HG03520 (cell line): Measurements from ENCODE around the gene CHRNB4.

Experiments used
- ATAC-seq: cut with Tn5 transposase; IDR thresholded peaks from one replicate; pipeline ENCODE4 v1.9.1; 2021; ENCODE audit warnings: mild to moderate bottlenecking, moderate library complexity; ENCODE audit not compliant: unreplicated experiment

Gene CHRNB4

DNA sequence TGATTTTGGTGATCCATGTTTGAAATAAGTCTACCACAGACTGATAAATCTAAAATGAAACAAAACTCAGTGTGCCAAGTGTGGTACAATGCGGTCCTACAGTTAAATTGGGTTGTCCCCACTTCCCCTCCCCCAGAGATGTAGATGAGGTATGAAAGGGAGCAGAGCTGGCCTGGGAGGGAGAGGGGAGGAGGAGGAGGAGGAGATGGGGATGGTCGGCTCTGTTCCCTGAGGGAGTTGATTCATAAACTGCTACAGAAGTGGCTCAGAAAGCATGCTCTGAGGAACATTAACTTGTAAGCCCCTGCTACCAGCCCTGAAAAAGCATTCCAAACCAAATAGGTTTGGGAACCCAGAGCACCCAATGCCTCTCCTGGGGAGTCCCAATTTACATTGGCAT lies 28.0 kb upstream of the CHRNB4 start:
- ATAC-seq: no peak

DNA sequence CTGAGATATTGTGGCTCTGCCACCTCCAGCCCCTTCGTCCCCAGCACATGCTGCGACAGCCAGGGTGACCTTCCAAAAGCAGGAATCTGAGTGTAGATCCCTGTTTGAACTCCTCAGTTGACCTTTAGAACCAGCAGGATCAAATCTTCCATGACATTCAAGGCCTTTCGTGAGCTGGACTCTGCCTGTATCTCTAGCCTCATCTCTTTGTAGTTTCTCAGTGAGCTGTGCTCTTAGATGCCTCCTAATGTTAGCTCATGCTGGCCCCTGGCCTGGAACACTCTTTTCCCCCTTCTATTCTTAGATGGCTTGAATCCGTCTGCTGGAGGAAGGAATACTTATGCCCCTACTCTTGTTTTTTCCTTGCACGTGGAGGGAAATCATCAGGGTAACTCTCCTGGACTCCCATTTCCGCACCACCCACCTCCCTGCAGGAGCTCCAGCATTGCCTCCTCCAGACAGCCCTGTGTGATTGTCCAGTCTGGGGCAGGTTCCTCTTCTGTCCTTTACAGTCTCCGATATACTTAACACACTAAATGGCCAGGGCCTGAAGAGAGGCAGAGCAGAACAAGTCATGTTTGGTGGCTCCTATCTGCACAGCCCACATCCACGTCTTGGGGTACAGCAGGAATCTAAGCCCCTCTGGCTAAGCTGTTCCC lies 26.7 kb upstream of the CHRNB4 start:
- no peak for ATAC-seq

DNA sequence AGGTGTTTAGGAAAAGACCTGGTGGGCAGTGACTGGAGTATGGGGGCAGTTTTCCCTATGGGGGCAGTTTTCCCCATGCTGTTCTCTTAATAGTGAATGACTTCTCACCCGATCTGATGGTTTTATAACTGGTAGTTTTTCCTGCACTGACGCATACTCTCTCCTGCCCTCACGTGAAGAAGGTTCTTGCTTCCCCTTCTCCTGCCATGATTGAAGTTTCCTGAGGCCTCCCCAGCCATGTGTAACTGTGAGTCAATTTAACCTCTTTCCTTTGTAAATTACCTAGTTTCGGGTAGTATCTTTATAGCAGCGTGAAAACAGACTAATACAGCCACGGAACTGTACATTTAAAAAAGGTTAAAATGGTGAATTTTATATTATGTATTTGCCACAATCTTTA lies 25.0 kb upstream of the CHRNB4 start:
- ATAC-seq: no peak

DNA sequence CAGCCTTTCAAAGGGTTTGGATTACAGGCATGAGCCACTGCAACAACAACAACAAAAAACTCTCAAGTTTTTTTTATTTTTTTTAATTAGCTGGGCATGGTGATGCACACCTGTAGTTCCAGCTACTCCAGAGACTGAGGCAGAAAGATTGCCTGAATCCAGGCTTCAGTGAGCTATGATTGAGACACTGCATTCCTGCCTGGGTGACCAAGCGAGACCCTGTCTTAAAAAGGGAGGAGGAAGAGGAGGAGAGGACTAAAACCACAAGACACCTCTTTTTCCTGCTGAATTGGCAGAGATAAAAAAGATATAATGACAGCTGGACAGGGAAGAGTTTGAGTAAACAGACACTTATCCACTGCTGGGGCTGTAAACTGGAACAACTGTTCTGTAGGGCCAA lies 22.7 kb upstream of the CHRNB4 start:
- ATAC-seq: no peak

DNA sequence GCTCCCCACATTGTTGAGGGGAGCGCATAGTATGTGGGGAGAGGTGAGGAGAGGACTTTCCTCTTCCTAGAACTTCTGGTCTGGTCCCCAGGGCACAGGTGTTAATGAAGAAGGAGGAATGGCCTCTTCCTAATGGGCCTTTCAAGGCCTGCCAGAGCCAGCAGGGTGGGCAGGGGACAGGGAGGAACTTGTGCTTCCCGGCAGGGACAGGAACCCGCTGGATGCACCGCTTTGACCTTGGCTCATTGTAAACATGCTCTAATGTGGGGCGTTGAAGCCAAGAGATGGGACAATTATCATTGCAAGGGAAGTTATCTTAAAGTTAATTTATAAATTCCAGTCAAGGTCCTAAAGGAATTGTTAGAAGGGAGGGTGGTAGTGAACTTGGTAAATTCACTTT lies 21.0 kb upstream of the CHRNB4 start:
- ATAC-seq: no peak

DNA sequence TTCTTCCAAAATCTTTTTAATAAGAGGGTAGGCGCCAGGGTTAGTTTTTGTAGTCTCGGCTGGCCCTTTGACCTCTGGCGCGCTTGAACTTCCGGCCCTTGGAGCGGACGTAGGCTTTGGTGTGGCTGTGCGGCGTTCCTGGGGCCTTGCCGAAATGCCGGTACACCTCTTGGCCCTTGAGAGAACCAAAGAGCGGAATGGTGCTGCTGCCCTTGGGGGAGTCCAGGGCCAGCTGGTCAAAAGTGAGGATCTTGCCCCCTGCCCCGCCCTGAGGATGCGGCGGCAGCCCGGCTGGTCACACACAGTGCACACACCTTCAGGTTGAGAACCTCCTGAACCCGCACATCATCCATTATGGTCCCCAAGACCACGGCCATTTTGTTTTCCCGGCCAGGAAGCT lies 20.0 kb upstream of the CHRNB4 start:
- ATAC-seq: no peak

DNA sequence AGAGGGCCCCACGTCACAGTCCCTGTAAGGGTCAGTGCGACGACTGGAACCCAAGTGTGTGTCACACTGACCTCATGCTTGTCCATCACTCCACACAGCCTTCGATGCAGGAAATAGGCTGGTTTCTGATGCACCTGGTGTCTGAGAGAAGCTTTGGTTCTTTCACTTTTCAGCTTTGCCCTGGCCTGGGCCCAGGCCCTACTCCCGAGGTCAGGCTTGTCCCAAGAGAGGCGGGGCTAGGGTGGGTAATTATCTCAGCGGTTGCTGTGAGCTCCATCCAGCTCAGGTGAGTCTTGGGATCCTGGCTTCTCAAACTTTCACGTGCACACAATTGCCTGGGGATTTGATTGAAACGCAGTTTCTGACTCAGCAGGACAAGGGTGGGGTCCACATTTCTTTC lies 19.6 kb upstream of the CHRNB4 start:
- no peak for ATAC-seq

DNA sequence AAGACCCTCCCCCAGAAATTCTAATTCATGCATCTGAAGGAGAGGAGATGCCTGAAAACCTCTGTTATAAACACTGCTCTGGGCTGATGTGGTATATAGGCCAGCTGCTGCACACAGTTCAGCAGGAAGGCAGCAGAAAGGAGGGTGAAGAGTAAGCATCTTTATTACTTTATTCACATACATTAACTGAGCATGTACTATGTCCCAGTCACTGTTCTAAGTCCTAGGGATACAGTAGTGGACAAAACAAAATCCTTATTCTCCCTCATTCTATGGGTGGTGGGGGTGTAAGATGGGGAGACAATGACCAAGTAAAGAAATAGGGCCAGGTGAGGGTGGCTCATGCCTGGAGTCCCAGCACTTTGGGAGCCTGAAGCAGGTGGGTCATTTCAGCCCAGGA lies 17.8 kb upstream of the CHRNB4 start:
- ATAC-seq: no peak

DNA sequence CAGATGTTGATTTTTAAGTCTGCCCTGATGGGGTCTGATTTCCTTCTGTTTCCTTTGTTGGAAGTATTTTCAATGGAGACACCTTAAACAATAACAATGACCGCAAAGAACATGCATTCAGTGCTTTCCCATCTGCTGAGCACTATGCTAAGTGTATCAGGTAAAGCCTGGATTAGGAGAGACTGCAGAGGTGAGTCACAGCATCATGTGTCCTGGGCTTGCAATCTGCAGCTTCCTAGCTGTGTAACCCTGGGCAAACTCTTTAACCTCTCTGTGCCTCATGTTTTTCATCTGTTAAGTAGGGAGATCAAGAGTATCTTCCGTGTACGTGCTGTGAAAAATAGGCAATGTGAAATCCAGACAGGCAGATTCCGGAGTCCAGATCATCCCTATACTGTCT lies 13.3 kb upstream of the CHRNB4 start:
- no peak for ATAC-seq

DNA sequence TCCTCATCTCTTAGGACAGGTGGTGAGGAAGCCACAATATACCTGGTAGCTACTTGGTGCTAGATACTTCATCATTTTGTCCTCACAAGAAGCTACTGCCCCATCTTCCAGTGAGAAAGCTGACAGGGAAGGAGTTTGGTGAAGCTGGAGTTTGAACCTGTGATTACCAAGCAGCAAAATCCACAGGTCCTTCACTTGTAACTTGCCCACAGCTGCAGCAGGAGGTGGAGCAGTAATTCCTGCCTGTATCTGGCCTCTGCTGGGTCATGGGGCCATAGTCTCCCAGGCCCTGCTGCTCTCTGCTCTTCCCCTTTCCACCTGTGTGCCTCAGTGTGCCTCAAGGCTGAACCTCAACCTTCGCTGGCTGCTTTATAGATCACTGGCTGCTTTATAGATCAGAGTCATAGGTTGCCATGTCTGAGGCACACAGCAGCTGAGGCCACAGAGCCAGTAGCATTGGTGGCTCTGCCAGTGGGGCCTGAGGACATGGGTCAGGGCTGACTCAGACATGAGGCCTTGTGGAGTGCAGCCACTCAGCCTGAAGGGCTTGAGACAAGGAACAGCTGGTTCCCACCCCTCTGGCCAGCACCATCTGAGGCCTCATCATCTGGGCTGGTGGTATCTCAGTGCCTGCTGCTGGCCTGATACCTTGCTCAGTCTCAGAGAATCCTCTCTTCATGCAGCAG lies 11.1 kb upstream of the CHRNB4 start:
- ATAC-seq: no peak

DNA sequence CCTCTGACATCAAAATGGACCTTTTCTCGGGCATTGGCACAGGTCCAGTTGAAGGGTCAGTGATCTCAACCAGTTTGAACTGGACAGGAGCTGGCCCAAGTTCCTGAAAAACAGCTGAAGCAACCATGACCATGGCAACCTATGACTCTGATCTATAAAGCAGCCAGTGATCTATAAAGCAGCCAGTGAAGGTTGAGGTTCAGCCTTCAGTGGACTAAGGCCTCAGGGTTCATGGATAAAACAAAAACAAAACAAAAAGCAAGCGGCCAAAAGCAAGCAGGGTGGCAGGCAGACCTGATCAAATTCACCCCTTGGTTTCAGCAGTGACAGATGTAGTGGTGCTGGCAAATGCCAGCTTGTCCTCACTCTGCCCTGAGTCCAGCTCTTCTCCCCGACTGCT lies 10.0 kb upstream of the CHRNB4 start:
- ATAC-seq: no peak

DNA sequence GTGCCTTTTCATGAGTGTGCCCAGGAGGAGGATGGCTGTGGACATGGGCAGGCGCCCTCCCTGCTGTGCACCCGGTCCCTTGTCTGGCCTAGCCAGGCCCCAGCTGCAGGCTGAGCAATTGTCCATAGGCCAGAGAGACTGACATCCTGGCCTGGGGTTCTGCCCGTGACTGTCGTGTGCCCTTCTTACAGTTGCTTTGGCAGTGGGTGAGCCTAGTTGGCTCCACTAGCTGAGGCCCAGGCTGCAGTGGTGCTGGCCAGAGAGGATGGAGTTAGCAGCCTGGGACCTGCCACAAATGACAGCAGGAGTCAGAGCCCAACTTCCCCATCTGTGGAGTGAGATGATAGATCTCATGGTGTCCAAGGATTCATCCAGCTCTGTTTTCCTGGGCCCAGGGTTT lies 9.0 kb upstream of the CHRNB4 start:
- ATAC-seq: no peak

DNA sequence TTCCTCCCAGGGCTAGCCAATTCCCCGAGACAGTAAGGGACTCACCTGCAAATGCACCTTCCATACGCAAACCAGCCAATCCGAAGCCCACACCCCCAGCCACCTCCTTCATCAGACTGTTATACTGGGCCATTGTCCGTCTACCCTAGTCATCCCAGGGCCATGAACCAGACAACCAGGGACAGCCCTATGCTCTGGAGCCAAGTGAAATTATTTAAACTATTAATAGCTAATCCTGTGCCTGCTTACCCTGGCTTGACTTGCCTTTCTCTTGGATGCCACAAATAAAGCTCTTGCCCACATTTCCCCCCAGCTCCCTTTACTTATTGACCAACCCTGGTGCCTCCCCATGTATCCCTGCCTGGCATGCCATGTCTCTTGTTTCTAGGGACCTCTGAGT lies 4.0 kb upstream of the CHRNB4 start:
- no peak for ATAC-seq

DNA sequence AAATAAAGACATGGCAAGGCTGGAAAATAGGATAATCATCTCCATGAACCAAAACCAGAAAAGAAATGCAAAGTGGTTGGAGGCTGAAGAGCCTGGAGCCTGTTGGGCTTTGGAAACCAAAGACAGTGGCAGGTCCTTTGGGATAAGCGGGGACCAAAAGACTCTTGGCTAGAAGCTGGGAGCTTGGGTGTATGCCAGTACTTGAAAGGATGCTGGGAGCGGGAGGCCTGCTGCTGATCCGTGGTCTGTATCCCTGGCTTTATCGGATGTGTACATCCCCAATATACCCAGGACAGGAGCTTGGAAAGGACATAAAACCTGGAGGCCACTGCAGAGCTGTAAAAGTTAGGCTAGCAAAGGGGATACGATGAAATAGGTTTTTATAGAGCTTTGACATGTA lies 1.3 kb upstream of the CHRNB4 start:
- ATAC-seq: no peak

DNA sequence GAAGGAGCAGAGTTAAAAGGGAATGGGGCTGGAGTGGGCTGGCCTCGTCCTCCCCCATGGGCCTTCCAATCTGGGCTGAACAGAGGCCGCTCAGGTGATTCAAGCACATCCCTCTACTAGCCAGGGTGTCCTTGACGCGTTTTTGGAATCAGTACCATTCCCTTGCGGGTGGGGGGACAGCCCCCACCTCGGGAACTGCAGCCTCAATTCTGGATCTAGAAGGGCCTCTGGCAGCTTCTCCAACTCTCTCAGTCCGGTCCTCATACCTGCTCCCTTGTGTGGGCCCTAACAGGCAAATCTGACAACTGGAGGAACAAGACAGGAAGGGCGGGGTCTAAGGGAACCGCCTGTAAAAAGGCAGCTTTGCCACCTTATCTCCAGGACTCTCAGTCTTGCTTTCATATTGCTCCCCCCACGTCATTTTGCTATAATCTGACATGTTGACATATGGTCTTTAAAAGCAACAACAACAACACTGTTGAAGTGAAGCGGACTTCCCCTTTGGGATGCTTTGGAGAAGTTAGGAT lies 802 bp upstream of the CHRNB4 start:
- ATAC-seq: no peak

DNA sequence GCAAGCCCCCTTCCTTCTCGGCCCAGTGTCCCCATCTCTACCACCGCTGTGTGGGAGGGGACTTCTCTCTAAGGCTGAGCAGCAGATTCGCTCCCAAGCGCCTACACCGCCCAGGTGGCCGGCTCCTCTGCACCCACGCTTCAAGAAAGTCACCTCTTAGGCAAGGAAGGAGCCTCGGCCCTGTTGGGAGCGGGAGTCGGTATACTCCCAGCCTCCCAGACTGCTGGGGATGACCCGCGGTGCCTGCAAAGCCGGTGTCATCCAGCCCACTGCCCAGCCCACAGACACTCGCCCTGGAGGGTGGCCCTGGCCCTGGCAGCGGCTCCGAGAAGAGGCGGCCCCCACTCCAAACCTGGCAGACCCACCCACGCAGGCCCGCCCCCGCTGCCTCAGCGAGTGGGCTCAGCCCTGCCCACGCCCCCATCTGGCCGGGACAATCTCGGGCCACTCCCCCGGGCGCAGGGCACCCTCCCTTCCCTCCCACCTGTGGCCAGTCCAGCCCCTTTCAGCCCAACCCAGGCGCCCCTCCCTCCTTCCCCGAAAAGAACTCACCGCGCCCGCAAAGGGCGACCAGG lies 396 bp downstream of the CHRNB4 start:
- ATAC-seq: no peak

DNA sequence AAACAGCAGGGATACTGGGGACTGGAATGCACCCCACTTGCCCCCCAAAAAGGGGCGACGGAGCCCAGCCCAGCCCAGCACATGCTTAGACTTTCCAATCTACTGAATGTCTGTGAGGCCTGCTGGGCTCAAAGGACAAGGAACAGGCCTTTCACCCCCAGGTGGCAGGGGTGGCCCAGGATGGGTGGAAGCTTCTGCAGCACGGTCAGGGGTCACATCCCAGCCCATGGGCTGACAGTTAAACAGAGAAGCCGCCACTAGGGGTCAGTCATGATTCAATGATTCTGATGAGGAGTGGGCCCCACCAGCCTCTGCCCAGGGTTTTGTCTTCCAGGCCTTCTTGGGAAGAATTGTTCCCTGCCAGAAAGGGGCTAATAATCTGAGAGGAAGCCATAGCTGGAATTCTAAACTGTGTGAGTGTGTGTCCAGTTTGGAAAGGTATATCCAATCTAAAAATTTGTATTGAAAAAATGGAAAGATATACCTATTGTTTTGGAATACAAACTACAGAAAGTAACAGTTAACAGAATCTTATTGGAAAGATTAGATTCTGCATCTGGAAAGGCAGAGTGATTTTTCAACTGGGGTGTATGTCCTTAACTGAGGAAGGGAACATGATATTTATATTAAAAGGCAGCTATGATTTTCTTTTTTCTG lies 2.2 kb downstream of the CHRNB4 start:
- ATAC-seq: no peak

DNA sequence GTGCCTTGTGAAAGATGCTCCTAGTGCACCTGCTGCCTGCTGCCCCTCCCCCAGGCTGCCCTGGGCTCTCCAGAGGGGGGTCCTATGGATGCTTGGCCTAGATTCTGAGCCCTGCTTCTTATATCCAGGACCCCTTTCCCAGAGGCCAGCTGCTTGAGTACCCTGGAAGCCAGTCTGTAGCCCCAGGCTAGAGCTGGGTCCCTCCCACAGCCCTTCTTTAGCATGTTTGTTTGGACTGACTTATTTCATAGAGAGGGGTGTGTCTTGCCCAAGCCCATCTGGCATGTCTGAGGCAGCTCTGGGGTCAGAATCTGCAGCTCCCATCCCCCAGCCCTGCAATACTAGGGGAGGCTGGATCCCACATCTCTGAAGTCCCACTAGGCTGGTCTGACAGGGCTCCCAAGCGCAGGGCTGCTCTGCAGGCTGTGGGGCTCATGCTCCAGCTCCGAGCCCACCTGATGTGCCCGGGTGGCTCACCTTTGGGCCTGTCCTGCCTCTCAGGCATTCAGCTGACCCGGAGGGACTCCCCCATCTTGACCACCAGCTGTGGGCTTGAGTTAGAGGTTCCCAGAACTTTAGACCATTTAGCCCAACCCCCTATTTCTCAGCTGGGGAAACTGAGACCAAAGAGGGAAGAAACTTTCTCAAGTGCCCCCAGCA lies 3.1 kb downstream of the CHRNB4 start:
- no peak for ATAC-seq

DNA sequence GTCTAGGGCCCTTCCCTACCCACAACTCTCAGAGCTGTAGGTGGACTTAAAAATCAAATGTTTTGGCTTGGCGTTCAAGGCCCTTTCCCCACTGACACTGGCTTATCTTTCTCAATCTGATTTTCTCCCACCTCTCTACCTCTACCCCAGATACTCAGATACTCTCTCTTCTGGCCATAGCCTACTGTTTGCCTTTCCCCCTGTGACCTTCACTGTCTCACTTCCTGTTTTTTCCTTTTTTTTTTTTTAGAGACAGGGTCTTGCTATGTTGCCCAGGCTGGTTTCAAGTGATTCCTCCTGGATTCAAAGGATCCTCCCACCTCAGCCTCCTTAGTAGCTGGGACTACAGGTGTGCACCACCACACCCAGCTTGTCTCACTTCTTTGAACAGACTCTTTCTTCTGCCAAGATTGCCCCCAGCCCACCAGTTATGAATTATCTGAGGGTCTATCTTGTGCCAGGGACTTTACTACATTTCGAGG lies 4.6 kb downstream of the CHRNB4 start:
- ATAC-seq: no peak

DNA sequence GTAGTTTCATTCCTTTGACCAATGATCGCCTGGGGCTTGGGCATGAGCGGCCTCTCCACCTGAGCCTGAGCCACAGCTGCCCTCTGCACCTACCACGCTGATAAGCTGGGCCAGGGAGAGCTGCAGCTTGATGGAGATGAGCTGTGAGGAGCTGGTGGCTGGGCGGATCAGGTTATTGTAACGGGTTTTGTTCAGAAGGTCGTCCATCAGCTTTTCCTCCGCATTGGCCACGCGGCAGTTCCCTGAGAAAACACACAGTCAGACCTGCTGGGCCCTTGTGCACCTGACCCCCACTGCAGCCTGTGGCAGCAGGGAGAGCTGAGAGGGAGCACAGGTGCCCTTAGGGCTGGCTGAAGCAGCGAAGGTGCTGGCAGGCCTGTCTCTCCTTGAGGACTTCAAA lies 5.7 kb downstream of the CHRNB4 start:
- no peak for ATAC-seq
